Nephron (organoid): ENCODE measurements around the gene SMAD9.

Experiments used
- H3K27ac Mint-ChIP-seq, 3 experiments: 2 replicates each; pipeline ENCODE4 v1.8.0; 2020; ENCODE audit warnings: mixed read lengths in 3 of 3, mild to moderate bottlenecking in 2 of 3, moderate library complexity in 1 of 3
- H3K27me3 Mint-ChIP-seq: 2 replicates; pipeline ENCODE4 v1.8.0; 2021; ENCODE audit warnings: low read depth, mild to moderate bottlenecking, moderate library complexity, mixed read lengths
- H3K36me3 Mint-ChIP-seq: 2 replicates; pipeline ENCODE4 v1.8.0; 2020; ENCODE audit warnings: low read depth, mixed read lengths
- H3K4me1 Mint-ChIP-seq: 2 replicates; pipeline ENCODE4 v1.8.0; 2020; ENCODE audit warnings: mixed read lengths
- H3K4me3 Mint-ChIP-seq, 3 experiments: 2 replicates each; pipeline ENCODE4 v1.8.0; 2020; ENCODE audit warnings: mild to moderate bottlenecking in 3 of 3, mixed read lengths in 3 of 3, moderate library complexity in 2 of 3
- H3K9me3 Mint-ChIP-seq: 2 replicates; pipeline ENCODE4 v1.8.0; 2020; ENCODE audit warnings: mixed read lengths
- CTCF ChIP-seq, 3 experiments: fragments of 200-600 bp; sonication (generic); IDR thresholded peaks; one replicate each; pipeline ENCODE4 v1.5.0; 2021; ENCODE audit warnings: antibody characterized with exemption in 3 of 3; ENCODE audit not compliant: unreplicated experiment in 3 of 3

SMAD9 gene

DNA sequence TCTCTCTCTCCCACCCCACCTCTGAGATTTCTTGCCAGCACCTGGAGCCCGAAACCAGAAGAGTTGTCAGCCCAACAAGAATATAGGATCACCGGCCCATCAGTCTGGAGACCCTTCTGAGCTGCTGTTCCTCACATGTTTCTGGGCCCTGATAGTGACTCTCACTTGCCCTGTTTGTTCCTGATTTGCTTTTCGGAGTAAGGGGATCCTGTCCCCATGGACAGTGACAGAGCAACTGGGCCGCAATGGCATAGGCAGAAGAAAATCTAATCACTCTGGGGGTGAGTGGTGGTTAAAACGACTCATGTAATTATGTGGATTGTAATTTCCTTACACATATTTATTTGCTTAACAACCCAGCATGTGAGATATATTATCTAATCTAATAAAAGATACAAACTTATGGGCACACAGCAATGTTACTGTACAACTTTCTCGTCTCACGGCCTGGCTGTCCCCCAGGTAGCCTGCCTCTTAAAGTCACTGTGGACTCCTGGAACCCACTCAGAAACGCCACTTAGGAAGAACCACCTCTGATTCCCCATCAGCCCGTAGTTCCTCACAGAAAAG is 663 bp upstream of the SMAD9 start:
- H3K36me3 Mint-ChIP-seq, result no peaks in the 10 kb centered on the region
- no peaks in the 10 kb centered on the region for H3K9me3 Mint-ChIP-seq
- peak overlapping the region; percentile 81 to 90 (median 88) for H3K4me3 Mint-ChIP-seq
- peak overlapping the region; percentile 91 to 94 (median 91) for H3K27ac Mint-ChIP-seq
- no peaks in the 10 kb centered on the region for H3K27me3 Mint-ChIP-seq
- TF ChIP-seq CTCF (IDR thresholded peaks at IDR 0.05; ENCODE audit: unreplicated experiment in 3 of 3), result no peak
- peaks cover 53% of the 10 kb centered on the region for H3K4me1 Mint-ChIP-seq

GRCh38 chr13:36919171-36919832 is 736 bp downstream of the SMAD9 start:
- Mint-ChIP-seq H3K4me3 (peak overlapping the region; percentile 95 to 98 (median 96)), H3K4me1 (peaks cover 66% of the 10 kb centered on the region), H3K36me3 (no peaks in the 10 kb centered on the region), H3K27ac (peak overlapping the region; percentile 90 to 98 (median 98)), H3K9me3 (no peaks in the 10 kb centered on the region), H3K27me3 (no peaks in the 10 kb centered on the region)
- TF ChIP-seq CTCF (IDR thresholded peaks at IDR 0.05; ENCODE audit: unreplicated experiment in 3 of 3), result no peak

DNA sequence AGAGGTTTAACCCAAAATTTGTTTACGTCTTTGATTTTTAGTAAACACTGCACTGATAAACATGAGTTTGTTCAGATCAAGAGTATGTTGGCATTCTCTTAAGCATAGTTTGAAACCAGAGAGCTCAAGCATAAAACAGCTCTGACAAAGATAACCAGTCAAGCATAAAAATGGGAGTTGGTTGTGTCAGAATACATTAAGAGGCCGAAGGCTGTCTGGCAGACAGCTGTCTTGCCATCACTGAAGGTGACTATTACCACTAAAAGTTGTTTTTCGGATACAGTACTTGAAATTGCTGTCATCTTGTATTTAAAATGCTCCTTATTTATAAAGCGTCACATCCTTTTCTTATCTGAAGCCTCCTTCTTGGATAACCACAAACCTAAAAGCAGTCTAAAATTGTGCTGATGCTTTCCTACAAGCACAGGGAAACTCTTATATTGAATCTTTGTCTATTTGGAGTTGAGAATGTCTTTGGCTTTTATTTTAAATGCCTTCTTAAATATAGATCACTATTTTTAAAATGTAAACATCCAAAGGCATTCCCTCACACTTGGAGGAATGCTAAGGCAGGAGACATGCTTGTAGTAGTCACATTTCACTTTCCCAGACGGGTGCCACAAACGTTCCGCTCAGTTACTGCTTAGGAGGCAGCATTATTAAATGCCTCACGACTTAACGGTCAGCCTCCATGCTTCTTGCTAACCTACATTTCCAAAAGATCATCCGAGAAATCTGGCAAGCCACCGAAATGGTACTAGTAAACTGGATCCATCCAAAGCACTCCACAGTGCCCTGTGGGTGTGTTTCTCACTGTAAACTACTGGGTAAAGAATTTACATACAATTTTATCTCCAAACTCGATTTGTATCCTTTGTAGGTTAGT is 1.5 kb downstream of the SMAD9 start:
- TF ChIP-seq CTCF (IDR thresholded peaks at IDR 0.05; ENCODE audit: unreplicated experiment in 3 of 3), result no peak

GRCh38 chr13:36917311-36917710 is 2.7 kb downstream of the SMAD9 start:
- no peak for TF ChIP-seq CTCF (IDR thresholded peaks at IDR 0.05; ENCODE audit: unreplicated experiment in 3 of 3)
- Mint-ChIP-seq H3K36me3 (no peaks in the 10 kb centered on the region), H3K27ac (peak overlapping the region; percentile 62 to 90 (median 88)), H3K4me1 (peaks cover 73% of the 10 kb centered on the region), H3K9me3 (no peaks in the 10 kb centered on the region), H3K4me3 (peak overlapping the region; percentile 95 to 98 (median 96)), H3K27me3 (no peaks in the 10 kb centered on the region)

More for the DNA sequence above, 1.5 kb downstream of the SMAD9 start:
- Mint-ChIP-seq H3K27ac (peak overlapping the region; percentile 90 to 98 (median 98)), H3K27me3 (no peaks in the 10 kb centered on the region), H3K36me3 (no peaks in the 10 kb centered on the region), H3K4me3 (peak overlapping the region; percentile 95 to 98 (median 96)), H3K9me3 (no peaks in the 10 kb centered on the region), H3K4me1 (peaks cover 73% of the 10 kb centered on the region)

- H3K27ac Mint-ChIP-seq, result peak overlapping the region; percentile 62 to 90 (median 88)
- no peak for TF ChIP-seq CTCF (IDR thresholded peaks at IDR 0.05; ENCODE audit: unreplicated experiment in 3 of 3)
- H3K4me1 Mint-ChIP-seq, result peaks cover 65% of the 10 kb centered on the region
- H3K4me3 Mint-ChIP-seq, result peak overlapping the region; percentile 55 to 98 (median 96)
- no peaks in the 10 kb centered on the region for H3K9me3 Mint-ChIP-seq
- H3K27me3 Mint-ChIP-seq, result no peaks in the 10 kb centered on the region
- no peaks in the 10 kb centered on the region for H3K36me3 Mint-ChIP-seq
These were observed 4.0 kb downstream of the SMAD9 start for GRCh38 chr13:36915896-36916640.
